GM19238 (cell line): ENCODE data around the gene CELF2.
"Not testable (repeated sequence)": the region's sequence is repeated elsewhere in the genome, so short reads cannot be mapped to it uniquely, and the experiment has no call there.

ENCODE experiments used
- DNase-seq: peaks from one replicate; pipeline ENCODE4 v3.0.0; 2011; ENCODE audit warnings: low spot score; ENCODE audit not compliant: insufficient read length

Gene CELF2

DNA sequence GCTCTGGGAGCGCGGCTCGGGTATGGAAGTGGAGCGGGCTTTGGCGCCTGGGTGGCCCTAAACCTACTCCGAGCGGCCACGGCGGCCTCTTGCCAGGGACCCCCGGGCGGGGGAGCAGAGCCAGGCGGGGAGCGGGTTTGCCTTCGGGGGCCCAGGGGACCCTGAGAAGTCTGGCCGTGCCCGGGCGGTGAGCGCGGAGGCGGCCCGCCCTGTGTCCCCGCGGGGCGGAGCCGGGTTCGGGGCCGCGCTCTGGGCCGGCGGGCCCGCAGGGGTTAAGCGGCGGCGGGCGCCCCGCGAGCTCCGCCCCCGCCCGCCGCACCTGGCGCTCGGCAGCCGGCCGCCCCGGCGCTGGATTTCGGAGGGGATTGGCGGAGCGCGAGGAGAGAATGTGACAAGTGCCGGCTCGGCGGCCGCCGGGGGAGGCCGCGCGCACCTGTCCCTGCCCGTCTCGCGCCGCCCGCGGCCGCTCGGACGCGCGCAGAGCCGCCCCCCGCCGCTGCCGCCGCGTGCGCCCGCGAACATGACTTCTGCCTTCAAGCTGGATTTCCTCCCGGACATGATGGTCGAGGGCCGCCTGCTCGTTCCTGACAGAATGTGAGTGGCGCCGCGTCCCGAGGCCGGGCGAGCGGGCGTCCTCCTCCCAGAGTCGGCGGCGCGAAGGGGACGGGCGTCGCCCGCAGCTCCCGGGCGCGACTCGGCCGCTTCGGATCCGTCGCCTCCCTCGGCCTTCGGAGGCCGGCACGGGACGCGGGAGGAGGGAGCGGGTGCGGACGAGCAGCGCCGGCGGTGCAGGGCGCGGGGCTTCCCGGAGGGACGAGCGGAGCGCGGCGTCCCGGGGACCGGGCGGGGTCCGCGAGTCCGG, at the start of gene CELF2:
Gene CELF2 (plus strand): TSS at position 303 of the 862 bp plus-strand sequence. CDS start 218 bp downstream, at position 521.
- DNase-seq, result peak; percentile 32

DNA sequence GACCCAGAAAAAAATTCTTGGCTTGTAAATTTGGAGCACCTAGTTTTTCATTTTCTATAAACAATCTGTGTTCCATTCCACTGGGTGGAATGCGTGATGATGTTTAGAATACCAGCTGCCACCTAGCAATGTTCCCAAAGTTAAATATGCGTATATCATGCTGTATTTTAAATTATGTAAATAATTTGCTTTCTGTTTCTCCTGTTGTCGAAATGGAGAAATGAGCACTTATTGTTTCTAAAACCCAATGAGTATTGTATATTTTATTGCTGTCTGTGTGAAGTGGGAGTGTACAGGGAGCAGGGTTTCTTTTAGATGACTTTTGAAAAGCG, 49.4 kb upstream of the CELF2 start:
- no peak for DNase-seq

DNA sequence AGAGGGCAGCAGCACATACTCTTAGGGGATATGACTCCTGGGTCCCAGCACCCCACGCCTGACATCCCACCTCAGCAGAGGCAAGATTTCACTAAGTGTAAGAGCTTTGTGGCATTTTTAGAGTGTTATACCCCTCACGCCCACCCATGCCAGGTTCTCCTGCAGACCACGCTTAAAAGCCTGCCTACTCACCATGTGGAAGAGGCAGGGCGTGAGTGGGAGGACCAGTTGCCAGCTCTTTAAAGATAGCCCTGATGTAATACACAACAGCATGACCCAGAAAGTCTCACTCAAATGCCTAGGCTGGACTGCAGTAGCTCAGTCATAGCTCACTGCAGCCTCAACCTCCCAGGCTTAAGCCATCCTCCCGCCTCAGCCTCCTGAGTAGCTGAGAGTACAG, 44.4 kb upstream of the CELF2 start:
- no peak for DNase-seq

DNA sequence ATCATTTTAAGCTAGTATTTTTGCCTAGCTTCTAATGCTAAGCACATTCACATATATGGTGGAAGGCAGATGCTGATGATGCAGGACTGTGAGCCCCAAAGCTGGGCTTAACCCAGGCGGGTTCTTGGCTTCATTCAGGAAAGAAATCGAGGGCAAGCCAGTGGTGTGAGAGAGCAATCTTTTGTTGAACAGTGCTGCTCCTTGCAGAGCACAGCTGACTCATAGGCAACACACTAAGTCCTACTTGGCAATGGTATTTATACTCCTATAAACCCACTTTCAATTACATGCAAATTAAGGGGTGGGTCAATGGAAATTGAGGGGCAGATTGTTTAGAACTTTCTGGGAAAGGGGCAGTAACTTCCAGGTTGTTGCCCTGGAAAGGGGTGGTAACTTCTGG, 42.0 kb upstream of the CELF2 start:
- no peak for DNase-seq

DNA sequence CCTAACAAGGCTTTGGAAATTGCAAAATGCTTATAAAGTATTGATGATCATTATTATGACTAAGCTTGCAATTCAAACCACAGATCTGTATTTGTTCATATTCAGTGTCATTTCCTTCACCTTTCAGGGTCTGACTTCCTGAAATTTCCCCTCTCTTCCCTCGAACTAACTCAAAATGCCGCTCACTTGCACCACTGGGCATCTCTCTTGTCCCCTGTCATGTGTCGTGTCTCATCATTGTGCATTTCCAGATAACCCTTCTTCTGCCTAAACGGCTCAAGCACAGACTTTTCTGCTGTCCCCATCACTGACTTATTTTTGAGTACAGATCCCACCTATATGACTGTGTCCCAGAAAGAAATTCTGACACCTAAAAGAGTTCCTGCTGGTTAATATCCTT, 41.0 kb upstream of the CELF2 start:
- no peak for DNase-seq

DNA sequence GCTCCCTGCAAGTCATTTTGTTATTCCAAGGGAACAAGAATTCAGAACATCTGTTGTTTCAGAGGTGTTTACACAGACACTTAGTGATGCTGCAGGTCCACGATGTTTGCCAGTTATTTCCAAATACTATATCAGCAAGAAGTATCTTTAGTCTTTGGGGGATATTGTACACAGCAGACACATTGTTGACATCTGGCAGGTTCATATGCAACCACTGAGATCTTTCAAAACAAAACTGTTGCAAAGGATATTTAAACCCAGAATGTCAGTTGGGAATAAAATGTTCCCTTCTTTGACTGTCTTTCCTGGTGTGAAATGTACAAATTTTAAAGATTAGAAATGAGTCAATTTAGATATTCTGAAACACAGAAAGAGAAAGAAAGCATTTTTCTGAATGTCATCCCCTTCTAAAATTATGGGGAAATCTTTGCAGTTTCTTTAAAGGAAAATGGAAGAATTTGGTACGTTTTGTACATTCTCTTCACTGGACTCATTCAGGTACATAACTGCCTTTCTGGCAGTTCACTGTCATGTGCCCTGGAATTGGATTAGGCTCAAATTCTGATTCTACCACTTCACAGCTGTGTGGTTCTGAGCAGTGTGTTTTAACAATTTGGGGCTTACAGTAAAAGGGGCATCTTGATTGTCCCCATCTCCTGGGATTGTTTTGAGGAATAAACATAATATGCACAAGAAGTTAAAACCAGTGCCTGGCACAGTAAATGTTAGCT, 40.3 kb upstream of the CELF2 start:
- no peak for DNase-seq

DNA sequence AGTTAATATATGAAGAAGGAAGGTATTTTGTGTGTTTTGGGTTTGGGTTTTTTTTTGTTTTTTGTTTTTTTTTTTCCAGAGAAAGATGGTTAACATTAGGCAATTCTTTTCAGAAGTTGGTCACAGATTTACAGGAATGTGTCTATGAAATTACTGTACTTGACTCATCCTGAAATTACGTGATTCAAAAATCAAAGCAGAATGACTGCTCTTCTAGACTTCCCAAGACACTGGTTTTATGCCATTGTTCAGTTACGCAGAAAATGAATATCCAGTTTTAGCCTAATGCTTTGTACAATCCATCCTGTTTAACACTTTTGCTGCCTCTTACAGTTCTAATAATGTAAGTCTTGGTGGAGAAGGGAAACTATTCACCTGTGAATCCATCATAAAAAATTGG, 39.7 kb upstream of the CELF2 start:
- DNase-seq, result no peak

DNA sequence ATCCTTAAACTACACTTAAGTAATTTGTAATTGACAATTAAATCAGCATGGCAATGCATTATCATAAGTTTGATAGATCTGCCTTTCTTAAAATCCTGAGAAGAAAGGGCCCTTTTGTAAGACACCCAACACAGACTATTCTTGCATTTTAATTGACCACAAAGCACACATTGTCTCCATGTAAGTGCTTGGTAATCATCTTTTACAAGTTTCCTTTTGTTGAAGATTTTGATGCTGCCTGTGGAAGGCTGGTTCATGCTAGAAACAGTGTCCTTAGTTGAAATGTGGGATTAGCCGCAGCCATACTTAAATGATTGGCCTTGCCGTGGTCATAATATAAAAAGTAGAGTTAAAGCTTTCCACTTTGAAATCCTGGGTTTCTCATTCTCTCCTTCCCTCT, 32.3 kb upstream of the CELF2 start:
- no peak for DNase-seq

DNA sequence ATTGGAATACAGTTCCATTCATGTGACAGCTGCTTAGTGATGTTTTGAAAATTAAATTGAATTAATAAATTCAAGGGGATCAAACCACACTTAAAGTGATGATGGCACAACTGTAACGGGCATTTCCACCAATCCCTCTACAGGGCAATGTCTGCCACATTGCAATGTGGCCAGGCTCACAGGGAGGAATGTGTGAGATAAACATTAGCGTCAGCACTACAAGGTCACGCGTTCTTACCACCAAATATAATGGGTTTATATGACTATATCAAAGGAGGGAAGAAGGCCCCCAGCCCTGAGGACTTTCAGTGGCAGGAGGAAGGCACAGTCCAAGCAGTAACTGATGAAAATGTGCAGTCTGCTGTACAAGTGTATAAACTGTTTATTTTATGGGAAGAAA, 31.1 kb upstream of the CELF2 start:
- no peak for DNase-seq

DNA sequence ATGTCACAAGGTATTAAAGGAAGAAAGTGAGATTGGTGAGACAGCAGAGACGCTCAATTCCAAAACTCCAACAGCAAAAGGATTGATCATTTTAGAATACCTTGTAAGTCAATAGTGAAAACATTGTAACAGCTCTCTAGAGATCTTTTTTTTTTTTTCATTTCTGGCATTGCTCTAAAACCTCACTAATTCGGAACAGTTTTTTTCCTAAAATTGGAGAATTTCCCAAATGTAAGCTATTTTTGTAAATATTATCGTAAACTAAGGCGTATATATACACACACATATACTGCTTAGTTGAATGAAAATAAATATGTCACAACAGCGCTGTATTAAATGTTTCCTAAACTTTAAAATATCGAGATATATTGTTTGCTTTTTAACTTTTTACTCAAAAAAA, 30.6 kb upstream of the CELF2 start:
- no peak for DNase-seq

DNA sequence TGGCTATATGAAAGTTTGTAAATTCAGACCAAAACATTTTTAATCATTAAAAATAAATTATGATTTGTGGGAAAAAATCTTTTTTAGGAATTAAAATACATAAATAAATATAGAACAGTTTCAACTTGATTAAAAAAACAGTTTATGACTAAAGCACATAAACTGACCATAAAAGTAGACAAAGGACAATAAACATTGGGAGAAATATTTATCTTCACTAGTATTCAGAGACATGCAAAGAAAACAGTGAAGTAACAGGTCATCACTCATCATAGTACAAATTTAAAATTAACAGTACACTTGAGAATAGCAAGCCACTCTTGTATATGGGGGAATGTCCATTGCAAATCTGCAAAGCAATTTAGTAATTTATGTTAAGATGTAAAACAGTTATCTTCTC, 28.0 kb upstream of the CELF2 start:
- DNase-seq, result no peak

DNA sequence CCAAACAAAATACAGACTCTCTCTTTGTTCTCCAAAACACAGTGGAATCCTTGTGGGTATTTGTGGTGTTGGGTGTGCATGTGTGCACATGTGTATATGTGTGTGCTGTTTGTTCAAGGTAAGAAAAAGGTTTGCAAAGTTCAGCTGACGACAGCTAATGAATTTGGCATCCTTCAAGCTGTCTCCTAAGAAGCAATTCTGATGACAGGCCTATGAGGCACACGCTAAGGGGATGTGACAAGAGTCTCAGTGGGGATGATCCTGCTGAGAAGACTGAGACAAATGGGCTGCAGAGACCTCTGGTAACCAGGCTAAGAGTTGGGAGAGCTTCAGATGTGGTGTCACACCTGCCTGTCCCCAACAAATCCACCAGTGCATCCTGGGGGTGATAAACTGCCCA, 26.5 kb upstream of the CELF2 start:
- no peak for DNase-seq

DNA sequence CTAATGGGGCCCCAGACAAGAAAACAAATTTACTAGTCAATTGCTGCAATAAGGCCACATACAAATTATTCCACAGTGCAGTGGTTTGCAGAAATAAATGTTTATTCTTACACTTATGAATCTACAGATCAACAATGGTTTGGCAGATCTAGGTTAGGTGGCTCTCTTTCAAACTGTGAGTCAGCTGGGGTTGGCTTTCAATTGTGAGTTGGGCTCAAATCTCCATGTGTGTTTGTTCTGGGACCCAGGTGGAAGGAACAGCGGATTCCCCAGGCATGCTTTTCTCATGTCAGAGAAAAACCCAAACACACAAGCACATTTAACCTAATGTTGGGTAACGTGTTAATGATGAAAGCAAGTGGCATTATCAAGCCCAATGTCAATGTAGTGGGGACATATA, 25.6 kb upstream of the CELF2 start:
- DNase-seq, result no peak

DNA sequence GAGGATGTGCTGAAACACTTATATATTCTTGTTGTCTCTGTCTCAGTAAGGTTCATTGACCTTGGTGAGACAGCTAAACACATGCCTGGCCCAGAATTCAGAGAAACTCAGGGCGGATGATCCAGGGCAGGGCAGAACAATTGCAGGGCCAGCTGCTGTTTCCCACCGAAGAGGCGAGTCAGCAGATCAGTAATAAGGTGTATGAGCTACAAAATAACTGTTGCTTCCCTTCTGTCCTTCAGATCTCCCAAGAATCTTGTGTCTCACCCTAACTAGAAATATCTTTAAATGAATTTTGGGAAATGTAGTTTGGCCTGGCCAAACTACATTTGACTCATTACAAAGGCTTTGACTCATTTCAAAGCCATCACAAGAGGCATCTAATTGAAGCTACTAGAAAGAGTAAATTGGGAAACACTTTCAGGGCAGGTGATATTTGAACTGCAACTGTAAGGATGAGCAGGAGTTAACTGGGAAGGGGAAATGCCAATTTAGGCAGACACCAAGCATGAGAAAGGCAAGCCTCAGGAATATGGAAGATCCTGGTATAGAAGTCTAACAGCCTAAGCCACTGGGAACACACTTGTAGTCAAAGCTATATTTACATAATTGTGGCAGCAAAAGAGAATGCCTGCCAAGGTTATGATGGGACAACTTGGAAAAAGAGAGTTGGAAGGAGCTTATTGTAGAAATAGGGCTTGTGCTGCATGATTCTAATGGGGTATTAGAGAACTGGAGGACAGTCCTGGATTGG, 24.5 kb upstream of the CELF2 start:
- no peak for DNase-seq

DNA sequence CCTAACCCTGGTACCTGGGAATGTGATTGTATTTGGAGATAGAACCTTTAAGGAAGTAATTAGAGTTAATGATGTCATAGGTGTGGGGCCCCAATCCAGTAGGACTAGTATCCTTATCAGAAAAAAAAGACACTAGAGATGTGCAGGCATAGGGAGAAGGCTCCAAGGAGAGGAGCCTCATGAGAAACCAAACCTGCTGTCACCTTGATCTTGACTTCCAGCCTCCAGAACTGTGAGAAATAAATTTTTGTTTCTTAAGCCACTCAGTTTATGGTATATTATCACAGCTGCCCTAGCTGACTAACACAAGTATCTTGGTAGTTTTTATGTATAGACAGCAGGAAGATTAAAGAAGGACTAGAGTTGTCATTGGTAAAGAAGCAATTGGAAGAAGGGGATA, 23.9 kb upstream of the CELF2 start:
- no peak for DNase-seq

DNA sequence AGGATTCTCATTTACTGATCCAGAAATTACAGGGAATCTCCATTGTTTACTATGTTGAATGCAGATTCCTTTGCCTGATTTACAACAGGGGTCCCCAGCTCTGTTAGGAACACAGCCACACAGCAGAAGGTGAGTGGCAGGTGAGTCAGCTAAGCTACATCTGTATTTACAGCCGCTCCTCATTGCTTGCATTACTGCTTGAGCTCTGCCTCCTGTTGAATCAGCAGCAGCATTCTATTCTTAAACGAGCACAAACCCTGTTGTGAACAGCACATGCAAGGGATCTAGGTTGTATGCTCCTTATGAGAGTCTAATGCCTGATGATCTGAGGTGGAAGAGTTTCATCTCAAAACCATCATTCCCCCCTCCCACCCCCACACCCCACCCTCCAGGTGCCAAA, 23.3 kb upstream of the CELF2 start:
- no peak for DNase-seq

DNA sequence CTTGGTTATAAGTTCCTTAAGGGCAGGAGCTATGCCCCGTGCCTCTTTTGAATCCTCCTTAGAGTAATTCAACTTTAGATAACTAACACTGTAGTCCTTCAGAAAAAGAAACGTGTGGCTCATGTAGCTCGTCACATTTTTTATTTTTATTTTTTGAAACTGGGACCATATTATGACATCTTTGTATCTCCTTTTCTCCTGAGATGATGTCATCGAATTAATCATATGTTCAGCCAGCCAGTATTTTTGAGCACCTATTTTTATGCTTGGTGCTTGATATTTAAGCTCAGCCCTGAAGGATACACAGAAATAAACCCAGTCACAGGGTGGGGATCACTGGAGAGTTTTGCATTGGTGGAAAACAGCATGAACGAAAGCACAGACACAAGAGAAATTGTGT, 22.6 kb upstream of the CELF2 start:
- no peak for DNase-seq

DNA sequence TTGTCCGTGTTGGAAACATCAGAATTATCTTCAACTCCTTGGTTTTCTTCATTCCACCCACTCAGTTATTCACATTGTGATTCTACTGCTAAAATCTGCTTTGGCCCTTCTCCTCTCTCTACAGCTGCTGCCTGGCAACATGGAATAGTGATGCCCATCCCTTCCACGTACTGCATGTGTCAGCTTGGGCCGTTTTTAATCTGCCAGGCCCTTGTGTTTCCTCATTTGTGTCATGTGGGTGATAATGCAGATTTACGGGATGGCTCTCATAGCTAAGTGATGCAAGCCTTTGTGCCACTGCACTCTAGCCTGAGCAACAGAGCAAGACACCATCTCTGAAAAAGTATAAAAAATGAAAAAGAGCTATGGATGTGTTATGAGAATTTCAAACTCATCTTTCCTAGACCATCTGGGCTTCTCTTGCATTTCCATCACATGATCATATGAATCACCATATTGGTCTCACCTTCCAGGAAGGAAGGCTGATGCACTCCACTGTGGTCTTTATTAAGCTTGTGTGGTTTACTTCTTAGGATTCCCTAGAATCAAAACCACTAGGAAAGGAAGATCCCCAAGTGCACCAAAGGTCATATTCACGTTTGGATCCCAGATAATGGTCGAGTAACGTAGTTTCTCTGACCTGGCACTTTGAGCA, 20.6 kb upstream of the CELF2 start:
- no peak for DNase-seq

DNA sequence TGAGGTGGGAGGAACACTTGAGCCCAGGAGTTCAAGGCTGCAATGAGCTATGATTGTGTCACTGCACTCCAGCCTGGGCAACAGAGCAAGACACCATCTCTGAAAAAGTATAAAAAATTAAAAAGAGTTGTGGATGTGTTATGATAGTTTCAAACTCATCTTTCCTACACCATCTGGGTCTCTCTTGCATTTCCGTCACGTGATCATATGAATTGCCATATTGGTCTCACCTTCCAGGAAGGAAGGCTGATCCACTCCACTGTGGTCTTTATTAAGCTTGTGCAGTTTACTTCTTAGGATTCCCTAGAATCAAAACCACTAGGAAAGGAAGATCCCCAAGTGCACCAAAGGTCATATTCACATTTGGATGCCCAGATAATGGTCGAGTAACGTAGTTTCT, 18.2 kb upstream of the CELF2 start:
- DNase-seq, result not testable (repeated sequence)

DNA sequence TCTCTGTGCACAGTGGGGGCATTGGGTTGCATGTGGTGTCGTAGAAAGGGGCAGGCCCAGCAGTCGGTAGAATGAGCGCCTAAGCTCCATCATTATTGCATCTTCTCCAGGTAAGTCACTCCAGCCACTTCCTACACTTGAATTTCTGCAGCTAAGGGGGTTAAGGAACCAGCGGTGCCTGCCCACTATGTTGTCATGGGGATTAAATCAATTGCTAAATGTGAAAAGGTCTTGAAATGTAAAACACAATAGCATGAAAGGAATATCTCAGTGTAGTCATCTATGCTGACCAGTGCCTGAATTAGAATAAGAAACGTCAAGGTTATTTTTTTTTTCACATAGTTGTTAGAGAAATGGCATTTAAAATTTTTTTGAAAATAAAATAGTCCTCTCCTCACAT, 15.2 kb upstream of the CELF2 start:
- no peak for DNase-seq

DNA sequence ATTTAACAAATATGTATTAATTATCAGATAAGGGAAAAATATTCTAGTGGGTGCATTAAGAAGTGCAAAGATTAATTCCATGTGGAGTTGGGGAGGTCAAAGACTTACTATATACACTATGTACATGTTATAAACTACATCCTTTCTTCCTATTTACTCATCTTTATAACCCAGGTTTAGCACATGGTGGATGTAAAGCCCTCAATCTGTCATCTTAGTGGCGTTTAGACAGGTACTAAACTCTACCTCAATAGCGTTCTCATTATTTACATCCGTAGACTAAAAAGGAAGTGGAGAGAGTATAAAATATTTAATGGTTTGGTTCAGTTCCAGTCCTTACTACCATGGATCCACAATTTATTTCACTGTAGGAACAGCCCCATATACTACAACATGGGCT, 14.8 kb upstream of the CELF2 start:
- DNase-seq, result no peak

DNA sequence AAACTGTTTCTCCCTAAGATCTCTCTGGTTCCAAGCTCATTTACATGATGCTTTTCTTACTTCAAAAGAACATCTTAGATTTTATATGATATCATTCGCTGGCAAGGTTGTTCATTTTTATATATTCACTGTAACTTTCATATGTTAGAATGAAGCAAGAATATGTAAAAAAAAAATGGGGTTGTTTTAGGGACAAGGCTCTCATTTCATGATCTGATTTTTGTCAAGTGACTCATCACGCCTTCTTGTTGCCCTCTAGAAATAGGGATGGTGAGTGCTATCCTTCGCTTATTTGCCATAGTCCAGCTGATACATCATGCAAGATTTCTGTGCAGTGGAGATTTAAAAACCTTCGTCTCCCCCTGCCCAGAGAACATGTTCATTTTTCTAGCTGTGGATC, 14.0 kb upstream of the CELF2 start:
- no peak for DNase-seq
